Effector CD8-positive, alpha-beta T cell (primary cell): ENCODE results near the gene CCM2.
"Not testable (repeated sequence)": the region's sequence is repeated elsewhere in the genome, so short reads cannot be mapped to it uniquely, and the experiment has no call there.

Source experiments
- DNase-seq: peaks from one replicate; lab custom pipeline; 2025; lab: John Stamatoyannopoulos, UW

The CCM2 gene

DNA sequence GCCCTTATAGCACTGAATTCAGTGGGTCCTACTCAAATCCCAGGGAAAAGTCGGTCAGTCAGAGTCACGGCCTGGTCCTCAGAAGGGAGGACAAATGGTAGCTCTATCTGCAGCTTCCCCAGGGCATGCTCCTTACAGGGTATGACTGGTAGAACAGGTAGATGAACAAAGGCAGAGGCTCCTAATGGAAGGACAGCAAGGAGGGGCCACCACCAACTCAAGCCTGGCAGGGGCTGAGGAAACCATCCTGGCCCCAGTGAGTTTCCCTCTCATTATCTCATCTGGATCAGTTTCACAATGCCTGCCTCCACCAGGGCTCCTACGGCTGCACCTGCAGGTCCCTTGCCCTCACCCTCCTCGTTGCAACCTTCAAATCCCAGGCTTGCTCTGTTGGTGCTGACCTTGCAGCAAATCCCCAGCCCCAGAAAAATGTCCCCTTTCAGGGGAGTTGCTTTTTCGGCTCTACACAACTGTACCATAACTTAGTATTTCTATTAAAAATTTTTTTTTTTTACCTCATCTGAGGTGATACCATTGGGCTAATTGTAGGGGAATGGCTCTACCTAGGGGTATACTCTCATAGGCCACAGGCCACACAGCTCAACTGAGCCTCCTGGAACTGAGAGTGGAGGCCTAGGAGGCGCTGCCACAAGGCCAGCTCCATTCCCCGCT is 18.8 kb upstream of the CCM2 start:
- no peak for DNase-seq

DNA sequence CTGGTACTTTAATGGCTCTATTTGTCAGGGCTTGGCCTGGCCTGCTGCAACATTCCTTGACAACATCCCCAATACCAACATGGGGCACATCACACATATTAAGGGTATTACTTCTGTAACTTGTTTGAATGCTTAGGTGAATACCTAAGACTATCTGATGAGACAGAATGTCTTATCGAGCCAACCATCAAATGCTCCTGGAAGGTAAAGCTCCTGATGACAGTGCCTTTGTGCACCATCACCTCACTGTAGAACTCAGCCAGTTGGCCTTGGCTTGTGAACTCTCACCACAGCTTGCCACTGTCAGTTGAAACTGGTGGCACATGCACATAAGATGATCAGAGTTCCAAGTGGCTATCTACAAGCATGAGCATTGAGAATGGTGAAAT is 17.5 kb upstream of the CCM2 start:
- DNase-seq = no peak

DNA sequence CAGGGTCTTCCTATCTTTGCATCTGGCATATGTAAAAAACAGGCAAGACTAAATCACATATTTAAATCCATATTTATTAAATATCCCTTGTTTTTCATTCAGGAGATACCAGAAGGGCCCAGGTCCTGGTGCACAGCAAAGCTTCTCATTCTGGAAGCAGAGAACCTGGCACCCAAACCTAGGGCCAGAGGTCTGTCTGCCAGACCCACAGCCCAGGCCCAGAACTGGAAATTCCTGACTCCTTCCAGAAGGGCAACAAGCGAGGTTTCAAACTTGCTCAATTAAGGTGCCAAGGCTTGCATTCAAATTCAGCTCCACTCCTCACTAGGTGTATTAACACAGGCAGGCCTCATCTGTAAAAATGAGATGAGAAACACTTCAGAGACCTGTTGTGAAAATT is 17.0 kb upstream of the CCM2 start:
- DNase-seq = no peak

DNA sequence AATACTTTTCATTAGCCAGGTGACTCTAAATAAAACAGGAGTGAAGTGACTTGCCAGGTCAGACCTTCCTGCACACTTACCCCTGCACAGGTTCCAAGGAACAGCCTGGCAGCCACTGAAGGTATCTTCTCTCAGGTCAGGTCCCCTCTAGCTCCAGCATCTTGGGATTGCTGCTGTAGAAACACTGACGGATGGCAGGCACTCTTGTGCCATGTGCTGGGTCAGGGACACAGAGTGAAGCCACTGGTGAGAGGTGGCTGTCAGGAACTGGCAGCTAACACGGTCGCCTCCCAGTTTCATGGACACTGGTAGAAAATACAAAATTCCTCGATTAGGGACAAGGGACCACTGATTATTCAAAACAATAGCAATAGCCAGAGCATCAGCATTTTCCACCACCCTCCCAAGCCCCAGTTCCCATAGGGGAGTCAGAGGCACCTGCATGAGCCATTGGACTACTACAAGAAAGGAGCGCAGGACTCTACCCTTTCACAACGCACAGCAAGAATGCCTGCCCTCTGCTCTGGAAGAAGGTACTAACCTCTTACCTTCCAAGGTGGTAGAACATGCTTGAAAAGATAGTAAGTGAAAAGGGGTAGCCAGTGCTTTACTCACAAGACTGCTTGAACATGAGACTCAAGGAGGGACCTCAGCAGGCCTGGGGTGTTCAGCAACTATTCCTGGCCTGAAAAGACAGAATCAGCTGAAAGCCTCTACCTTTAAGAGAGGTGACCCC is 16.1 kb upstream of the CCM2 start:
- DNase-seq = no peak

DNA sequence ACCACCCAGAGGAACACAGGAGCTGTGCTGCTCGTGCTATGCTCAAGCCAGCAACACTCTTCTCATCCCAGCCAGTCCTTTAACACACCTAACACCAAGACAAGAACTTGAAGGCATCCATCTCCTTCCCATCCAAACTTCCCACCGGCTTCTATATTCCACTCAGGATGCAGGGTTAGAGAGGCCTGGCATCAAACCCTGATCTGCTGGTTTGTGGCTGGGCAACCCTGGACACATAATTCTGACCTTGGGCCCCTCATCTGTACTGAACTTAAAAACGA is 15.6 kb upstream of the CCM2 start:
- DNase-seq = no peak

DNA sequence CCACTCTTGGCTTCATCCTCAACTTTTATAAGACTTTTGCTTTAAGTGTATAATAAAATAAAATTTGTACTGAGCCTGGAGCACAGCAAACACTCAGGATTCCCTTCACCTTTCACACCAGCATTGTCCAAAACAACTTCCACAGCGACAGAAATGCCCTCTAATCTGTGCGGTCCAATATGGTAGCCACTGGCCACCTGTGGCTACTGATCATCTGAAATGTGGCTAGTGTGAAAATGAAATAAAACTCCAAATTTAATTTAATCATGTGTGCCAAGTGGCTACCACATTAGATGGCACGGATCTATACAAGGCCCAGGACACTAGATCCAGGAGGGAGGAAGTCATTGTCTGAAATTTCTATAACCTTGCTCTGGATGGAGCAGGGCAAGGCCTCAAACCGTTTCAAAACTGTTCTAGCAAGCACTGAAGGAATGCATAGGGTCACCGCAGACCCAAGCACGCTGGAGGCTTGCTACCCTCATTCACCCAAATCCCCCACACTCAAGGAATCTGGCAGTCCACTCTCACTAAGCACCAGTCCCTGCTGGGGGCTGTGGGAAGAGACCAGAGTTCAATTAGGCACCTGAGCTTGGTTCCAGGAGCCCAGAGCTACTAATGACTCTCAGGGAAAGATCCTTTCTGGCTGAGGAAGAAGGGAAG is 14.8 kb upstream of the CCM2 start:
- no peak for DNase-seq

DNA sequence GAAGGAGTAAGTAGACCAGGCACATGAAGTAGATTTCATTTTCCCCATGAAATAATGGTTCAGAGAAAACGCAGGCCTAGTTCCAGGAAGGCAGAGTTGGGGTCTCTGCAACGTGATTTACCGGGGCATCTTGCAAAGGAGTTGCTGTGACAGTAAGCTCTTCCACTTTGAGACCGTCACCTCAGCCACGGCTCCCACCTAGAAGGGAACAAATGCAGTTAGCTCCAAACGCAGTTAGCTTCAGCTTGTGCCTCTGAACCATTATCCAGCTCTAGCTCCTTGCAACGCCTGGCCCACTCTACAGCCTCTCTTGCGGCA is 14.1 kb upstream of the CCM2 start:
- no peak for DNase-seq

DNA sequence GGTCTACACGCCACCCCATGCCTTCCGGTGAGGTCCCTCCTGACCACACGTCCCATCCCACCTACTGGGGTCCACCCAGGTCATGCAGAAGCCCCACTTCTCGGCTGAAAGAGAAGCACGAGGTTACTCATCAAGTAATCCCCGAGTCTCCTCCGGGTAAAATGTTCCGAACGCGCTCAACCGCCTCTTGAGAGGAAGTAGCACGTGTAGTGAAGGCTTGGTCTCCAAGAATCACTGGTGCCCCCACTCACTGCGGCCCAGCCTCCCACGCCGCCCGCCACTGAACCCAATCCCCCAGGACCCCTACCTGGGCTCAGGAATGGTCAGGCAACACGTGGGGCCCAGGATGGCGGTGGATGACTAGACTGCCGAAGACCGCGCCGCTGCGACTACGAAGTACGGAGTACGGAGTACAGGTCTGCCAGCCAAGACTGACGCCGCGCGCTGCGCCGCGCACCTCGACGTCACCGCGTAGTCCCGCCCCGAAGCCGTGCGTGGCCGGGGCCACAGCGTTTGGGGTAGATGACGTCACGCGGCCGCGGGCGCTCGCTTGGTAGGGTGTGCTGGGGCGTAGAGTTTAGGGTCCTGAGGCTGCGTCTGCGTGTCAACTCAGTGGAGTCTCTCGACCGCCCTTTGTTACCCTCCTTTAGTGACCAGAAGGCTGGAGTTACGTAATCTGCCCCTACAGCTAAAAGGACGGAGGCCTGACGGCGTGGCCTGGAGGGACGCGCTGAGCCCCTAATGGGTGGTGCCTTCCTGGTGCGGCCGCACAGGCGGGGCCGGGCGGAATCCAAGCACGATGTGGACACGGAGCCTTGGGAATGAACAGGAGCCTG is 13.6 kb upstream of the CCM2 start:
- peak; percentile 90 for DNase-seq

DNA sequence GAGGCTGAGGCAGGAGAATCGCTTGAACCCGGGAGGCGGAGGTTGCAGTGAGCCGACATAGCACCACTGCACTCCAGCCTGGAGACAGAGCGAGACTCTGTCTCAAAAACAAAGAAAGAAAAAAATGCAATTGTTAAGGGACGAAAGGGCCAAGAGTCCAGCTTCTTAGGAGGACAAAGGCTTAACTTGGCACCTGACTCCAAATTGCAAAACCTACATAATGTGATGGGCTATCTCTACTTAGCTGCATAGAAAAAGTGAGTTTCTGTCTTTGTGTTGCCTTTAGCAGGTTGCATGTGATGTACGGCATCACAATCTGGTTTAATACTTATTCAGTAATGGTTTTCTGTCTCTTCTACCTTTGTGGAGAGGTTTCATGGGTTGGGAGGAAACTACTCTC is 12.5 kb upstream of the CCM2 start:
- no peak for DNase-seq

DNA sequence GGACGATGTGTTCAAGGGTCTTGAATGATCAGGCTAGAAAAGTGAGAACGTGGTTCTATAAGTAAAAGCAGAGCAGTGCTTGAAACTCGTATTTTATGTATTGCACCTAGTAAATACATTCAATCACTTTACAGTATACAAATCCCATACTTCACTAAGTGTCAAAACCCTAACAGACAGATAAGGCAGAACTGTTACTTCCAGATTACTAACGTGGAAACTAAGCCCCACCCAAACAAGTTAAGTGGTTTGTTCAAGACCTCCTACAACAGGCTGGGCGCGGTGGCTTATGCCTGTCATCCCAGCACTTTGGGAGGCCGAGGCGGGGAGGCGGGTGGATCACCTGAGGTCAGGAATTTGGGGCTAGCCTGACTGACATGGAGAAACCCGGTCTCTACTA is 12.0 kb upstream of the CCM2 start:
- DNase-seq = no peak

DNA sequence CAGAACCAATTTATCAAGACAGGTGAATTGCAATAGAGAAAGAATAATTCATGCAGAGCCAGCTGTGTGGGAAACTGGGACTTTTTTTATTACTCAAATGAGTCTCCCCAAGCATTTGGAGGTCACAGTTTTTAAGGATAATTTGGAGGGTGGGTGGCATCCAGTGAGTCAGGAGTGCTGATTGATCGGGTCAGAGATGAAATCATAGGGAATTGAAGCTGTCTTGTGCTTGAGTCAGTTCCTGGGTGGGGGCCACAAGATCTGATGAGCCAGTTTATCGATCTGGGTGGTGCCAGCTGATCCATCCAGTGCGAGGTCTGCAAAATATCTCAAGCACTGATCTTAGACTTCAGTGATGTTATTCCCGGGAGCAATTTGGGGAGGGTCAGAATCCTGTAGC is 11.3 kb upstream of the CCM2 start:
- DNase-seq = no peak

DNA sequence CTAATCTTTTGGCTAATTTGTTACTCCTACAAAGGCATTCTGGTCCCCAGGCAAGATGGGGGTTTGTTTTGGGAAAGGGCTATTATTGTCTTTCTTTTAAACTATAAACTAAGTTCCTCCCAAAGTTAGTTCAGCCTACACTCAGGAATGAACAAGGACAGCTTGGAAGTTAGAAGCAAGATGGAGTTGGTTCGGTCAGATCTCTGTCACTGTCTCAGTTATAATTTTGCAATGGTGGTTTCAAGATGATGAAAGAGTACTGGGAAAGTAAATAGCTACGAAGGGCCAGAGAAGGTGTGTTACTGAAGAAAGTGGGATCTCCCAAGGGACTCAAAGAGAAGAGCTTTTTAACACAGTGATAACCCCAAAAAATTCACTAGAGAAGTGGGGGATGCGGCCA is 10.9 kb upstream of the CCM2 start:
- no peak for DNase-seq

DNA sequence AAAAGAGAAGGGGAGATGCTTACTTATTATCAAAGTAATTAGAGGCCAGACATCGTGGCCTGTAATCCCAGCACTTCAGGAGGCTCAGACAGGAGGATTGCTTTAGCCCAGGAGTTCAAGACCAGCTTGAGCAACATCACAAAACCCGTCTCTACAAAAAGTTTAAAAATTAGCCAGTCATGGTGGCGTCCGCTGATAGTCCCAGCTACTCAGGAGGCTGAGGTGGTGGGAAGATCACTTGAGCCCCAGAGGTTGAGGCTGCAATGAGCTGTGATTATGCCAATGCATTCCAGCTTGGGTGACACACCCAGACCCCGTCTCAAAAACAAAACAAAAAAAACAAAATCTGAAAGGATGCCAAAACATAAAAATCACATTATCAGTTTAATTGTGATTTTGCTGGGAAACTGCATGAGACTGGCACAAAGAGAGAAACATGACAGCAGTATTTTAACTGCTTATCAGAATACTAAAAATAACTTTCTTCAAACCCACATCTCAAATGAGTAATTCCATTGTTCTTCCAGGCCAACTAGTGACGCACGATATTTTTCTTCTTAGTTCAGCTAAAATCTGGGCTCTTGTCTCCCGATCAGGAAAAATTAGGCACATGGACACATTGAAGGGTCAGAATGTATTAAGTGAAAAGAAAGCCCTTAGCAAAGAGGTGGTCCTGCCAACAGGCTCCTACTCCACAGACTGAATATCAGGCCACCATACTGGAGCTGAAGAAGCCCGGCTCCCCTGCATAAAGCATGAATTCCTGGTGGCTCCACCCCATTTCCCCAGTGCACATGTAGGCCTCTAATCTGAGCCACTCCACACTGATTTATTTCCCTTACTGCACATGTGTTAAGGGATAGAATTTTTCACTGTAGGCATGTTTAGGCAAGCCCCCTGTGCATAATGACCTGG is 9.6 kb upstream of the CCM2 start:
- DNase-seq = no peak

DNA sequence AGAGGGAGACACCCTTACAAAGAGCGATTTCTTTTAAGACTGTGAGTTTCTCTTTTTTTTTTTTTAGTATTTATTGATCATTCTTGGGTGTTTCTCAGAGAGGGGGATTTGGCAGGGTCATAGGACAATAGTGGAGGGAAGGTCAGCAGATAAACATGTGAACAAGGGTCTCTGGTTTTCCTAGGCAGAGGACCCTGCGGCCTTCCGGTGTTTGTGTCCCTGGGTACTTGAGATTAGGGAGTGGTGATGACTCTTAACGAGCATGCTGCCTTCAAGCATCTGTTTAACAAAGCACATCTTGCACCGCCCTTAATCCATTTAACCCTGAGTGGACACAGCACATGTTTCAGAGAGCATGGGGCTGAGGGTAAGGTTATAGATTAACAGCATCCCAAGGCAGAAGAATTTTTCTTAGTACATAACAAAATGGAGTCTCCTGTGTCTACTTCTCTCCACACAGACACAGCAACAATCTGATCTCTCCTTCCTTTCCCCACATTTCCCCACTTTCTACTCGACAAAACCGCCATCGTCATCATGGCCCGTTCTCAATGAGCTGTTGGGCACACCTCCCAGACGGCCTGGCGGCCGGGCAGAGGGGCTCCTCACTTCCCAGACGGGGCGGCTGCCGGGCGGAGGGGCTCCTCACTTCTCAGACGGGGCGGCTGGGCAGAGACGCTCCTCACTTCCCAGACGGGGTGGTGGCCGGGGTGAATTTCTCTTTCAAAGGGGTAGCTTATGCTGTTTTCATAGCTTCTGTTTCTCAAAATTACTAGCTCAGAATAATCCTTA is 7.8 kb upstream of the CCM2 start:
- not testable (repeated sequence) for DNase-seq

DNA sequence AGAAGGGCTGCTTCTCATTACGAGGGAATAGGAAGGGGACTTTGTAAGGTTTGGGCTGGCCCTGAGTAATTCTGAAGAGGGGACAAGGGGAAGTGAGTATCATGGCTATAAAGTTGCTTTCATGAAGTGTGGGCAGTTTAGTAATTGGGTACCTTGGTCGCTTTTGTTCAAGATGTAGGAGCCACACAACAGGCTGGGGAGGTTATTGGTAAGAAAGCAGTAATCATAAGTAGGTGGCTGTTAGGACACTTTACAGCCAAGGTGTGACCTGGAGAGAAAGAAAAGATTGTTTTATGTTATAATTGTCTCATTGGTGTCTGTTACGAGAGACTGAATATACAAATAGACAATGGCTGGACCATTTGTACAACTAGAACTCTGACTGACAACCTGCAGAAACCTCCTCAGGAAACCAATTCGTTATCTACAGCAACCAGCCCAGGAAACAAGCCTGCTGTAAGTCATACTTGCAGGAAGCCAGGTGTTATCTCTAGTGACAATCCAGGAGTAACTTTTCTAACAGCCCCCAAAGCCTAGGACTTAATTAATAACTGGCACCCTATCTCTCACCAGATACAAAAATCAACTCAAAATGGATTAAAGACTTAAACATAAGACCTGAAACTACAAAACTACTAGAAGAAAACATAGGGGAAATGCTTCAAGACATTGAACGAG is 5.0 kb upstream of the CCM2 start:
- no peak for DNase-seq

DNA sequence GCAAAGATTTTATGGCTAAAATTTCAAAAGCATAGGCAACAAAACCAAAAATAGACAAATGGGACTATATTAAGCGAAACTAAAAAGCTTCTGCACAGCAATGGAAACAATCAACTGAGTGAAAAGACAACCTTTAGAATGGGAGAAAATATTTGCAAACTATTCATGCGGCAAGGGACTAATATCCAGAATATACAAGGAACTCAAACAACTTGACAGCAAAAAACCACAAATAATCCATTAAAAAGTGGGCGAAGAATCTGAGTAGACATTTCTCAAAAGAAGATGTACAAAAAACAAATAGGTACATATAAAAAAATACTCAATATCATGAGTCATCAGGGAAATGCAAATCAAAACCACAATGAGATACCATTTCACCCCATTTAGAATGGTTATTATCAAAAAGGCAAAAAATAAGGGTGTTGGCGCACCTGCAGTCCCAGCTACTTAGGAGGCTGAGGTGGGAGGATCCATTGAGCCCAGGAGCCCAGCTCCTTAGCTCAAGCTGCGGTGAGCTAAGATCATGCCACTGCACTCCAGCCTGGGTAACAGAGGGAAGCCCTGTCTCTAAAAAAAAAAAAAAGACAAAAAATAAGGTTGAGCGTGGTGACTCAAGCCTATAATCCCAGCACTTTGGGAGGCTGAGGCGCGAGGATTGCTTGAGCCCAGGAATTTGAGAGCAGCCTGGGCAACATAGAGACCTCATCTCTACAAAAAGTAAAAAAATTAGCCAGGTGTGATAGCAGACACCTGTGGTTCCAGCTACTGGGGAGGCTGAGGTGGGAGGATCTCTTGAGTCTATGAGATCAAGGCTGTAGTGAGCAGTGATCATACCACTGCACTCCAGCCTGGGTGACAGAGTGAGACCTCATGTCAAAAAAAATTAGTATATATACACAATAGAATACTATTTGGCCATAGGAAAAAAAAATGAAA is 4.2 kb upstream of the CCM2 start:
- no peak for DNase-seq

DNA sequence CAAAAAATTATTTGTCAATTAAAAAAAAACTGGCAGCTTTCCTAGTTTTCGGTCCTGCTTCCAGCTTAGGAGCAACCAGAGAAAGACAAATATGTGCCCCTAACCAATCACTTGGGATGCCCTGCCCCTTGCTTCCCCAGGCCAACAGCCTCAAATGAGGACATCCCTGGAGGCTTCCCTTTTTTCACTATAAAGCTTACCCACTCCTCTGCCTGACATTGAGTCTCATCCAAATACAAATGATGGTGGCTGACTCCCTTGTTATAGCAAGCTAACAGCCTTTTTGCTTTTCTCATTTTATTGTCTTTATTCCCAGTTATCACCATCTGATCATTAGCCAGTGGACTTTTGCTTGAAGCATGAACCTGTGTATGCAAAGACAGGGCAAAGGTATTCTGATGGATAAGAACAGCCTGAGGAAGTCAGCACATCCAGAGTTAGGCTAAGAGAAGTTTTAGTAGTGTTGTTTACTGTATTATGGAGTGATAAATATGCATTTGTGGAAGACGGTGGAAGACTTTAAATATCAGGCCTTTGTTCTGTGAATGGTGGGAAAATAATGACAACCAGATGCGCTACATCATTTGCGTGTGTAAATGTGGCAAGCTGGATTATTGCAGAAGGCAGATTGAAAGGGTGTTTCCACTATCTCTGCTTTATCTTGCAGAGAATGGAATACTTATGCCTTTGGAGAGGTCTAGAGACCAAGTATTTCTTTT is 1.7 kb upstream of the CCM2 start:
- DNase-seq = no peak

DNA sequence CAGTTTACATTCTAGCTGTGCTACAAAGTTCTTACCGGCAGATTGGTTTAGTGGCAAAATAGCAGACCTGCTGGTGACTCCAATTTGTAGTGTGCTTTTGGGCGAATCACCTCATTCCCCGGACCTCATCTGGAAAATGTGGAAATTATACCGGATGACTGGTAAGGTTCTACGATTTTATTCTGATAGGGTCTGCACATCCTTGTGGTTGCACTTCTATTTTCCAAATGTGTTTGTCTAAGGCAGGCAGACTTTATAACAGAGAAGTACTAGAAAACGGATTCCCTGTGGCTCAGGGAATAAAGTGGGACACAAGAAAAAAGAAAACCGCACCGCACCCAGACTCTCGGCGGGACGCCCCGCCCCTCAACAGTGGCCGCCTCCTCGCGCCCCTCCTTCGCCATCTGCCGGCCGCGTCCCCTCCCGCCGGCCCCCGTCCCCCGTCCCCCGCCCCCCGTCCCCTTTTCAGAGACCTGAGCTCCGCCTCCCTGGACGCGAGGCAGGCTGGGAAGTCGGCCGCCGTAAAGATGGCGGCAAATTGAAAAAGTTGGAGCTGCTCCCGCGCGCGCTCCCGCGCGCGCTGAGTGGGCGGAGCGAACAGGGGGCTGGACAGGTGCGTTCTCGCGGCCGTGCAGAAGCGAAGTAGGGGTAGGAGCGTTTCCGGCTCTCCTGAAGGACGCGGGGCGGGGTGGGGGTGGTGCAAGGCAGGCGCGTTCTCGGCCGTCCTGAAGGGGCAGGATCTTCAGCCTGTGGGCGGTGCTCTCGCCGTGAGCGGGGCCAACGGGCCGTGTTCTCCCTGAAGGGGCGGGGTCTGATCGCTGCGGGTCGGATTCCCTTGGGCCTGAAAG is 532 bp upstream of the CCM2 start:
- DNase-seq = peak; percentile 98
